Measurements from ENCODE around the gene PPM1J. TPM values are rescaled to one million over a fixed set of nuclear protein-coding genes. Genes with fewer than 3 reads are reported as not detected.

The PPM1J gene
- total and polyA plus RNA-seq, 9 of the 15 experiments (the other 6 are each of a cell fraction or from before 2014, with no cell fraction given): 0.25 to 10.5 (median 4.2) TPM

DNA sequence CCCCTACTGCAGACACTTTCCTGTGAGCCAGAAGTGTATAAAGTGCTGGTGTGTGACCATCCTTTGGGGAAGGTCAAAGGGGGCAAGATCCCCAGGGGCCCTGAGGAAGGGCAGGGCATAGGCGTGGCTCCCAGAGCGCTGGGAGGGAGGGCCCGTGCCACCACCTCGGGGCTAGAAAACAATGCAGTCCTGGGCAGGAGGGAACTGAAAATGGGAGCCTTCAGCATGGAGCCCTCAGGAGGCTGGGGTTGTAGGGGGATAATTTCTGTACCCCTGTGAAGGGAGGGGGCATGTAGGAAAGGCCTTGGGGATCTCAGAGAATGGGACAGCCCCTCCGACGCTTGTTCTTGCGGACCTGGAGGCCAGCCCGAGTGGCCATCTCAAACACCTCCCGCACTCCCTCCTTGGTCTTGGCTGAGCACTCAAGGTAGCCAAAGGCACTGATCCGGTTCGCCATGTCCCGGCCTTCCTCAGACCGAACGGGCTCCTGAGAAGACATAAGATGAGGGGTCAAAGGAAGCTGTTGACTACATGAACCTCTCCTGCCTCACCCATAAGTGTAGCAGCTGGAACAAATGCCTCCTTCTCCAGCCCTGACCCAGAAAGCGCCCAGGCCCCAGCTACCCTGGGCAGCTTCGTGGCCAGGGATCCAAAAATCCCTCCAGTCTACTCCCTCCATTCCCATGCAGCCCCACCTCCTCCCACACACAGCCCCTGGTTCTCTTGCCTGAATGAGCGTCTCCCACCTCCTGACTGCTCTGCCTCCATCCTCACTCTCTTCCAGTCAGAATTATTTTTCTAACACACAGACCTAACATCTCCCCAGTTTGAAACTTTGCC lies 13.7 kb downstream of the PPM1J start (continued):
- TF ChIP-seq HDAC1 (IDR thresholded peaks at IDR 0.05) (no peak), ZNF77 (CRISPR knock-in tag; IDR thresholded peaks at IDR 0.05) (0 out of 2 replicates have a peak, but pooled peaks have one; percentile 60), TCF7 (IDR thresholded peaks at IDR 0.05; ENCODE audit: borderline replicate concordance) (no peak), ZNF740 (CRISPR knock-in tag; IDR thresholded peaks at IDR 0.05) (no peak), ZNF740 (tag; IDR thresholded peaks at IDR 0.05) (peak in 1 of 2 experiments; percentile 32; a peak in 1 of 4 replicates), RBFOX2 (IDR thresholded peaks at IDR 0.05; ENCODE audit: low read depth, low read length) (peak; percentile 73), RREB1 (CRISPR knock-in tag; IDR thresholded peaks at IDR 0.05) (0 out of 2 replicates have a peak, but pooled peaks have one; percentile 20), POLR2G (IDR thresholded peaks at IDR 0.05; ENCODE audit: low read depth, low read length) (peak; percentile 69), SMARCE1 (IDR thresholded peaks at IDR 0.05) (no peak), KDM5B (IDR thresholded peaks at IDR 0.05; ENCODE audit: insufficient replicate concordance, low read depth, low read length) (peak; percentile 29), POLR2A (conservative IDR thresholded peaks at IDR 0.05) (peak; percentile 45), NR4A1 (CRISPR knock-in tag; IDR thresholded peaks at IDR 0.05) (no peak), NR4A1 (tag; IDR thresholded peaks at IDR 0.05) (peak; percentile 28; the same call in 1 of the 2 replicates), POLR2B (IDR thresholded peaks at IDR 0.05; ENCODE audit: low read depth, partially characterized antibody) (peak; percentile 43)
- TF ChIP-seq, protein P1, sequence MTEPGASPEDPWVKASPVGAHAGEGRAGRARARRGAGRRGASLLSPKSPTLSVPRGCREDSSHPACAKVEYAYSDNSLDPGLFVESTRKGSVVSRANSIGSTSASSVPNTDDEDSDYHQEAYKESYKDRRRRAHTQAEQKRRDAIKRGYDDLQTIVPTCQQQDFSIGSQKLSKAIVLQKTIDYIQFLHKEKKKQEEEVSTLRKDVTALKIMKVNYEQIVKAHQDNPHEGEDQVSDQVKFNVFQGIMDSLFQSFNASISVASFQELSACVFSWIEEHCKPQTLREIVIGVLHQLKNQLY (CRISPR knock-in tag; conservative IDR thresholded peaks at IDR 0.05): no peak
- TF ChIP-seq, protein P2, sequence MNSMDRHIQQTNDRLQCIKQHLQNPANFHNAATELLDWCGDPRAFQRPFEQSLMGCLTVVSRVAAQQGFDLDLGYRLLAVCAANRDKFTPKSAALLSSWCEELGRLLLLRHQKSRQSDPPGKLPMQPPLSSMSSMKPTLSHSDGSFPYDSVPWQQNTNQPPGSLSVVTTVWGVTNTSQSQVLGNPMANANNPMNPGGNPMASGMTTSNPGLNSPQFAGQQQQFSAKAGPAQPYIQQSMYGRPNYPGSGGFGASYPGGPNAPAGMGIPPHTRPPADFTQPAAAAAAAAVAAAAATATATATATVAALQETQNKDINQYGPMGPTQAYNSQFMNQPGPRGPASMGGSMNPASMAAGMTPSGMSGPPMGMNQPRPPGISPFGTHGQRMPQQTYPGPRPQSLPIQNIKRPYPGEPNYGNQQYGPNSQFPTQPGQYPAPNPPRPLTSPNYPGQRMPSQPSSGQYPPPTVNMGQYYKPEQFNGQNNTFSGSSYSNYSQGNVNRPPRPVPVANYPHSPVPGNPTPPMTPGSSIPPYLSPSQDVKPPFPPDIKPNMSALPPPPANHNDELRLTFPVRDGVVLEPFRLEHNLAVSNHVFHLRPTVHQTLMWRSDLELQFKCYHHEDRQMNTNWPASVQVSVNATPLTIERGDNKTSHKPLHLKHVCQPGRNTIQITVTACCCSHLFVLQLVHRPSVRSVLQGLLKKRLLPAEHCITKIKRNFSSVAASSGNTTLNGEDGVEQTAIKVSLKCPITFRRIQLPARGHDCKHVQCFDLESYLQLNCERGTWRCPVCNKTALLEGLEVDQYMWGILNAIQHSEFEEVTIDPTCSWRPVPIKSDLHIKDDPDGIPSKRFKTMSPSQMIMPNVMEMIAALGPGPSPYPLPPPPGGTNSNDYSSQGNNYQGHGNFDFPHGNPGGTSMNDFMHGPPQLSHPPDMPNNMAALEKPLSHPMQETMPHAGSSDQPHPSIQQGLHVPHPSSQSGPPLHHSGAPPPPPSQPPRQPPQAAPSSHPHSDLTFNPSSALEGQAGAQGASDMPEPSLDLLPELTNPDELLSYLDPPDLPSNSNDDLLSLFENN (IDR thresholded peaks at IDR 0.05; ENCODE audit: low read depth in 2 of 2, low read length in 2 of 2): no peak
